Vagina (tissue), 2 donors: ENCODE results near the gene TGM4.

Experiments
- CTCF ChIP-seq, 3 experiments: fragments of 450-650 bp in 2 of 3; fragments of 200-600 bp in 1 of 3; sonication (generic) in 1 of 3; IDR thresholded peaks; one replicate each; pipeline ENCODE4 v1.5.1; 2017 to 2019; ENCODE audit warnings: antibody characterized with exemption in 3 of 3, mild to moderate bottlenecking in 2 of 3, moderate library complexity in 2 of 3
- POLR2A ChIP-seq, 2 donors: fragments of 450-650 bp; IDR thresholded peaks; one replicate each; pipeline ENCODE4 v1.6.1; 2017; ENCODE audit warnings: antibody characterized with exemption in 2 of 2, mild to moderate bottlenecking in 2 of 2, moderate library complexity in 2 of 2
- POLR2AphosphoS5 ChIP-seq, 2 donors: sonication (generic); formaldehyde crosslinking; IDR thresholded peaks; one replicate each; pipeline ENCODE4 v1.9.0; 2017; ENCODE audit warnings: antibody characterized with exemption in 2 of 2, mild to moderate bottlenecking in 2 of 2, low read depth in 1 of 2; ENCODE audit not compliant: insufficient read depth in 1 of 2

DNA sequence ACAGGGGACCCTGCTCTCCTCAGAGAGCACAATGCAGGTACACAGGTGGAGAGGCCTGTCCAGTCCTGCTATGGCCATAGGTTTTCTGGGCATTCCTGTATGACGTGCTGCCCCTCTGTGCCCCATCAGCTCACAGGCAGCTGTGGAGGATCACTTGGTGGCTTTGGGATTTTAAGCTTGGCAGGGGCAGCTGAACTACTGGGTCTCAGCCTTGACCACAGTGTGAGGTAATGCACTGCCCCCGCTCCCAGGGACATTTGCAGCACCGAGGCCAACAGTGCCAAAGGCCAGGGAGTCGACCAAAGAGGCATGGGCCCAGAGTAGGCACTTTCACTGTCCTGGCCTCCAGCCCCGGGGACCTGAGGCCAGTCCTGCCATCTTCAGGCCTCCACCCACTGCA is 55.4 kb downstream of the TGM4 start:
- TF ChIP-seq CTCF (IDR thresholded peaks at IDR 0.05) (no peak), POLR2A (IDR thresholded peaks at IDR 0.05) (no peak), POLR2AphosphoS5 (IDR thresholded peaks at IDR 0.05; ENCODE audit: insufficient read depth in 1 of 2, low read depth in 1 of 2) (no peak)
